K562 (cell line): ENCODE data around the gene LDB1. TPM values are rescaled to one million over a fixed set of nuclear protein-coding genes. Genes with fewer than 3 reads are reported as not detected.

Experiments used
- ARID4B ChIP-seq: sonication (generic); formaldehyde crosslinking; IDR thresholded peaks from 2 replicates; pipeline ENCODE4 v1.8.0; 2022; ENCODE audit warnings: mild to moderate bottlenecking, missing genetic modification reagents
- ETV6 ChIP-seq, 3 experiments: fragments of 150-350 bp in 1 of 3; sonication (generic) in 1 of 3; formaldehyde crosslinking in 1 of 3; IDR thresholded peaks; 2 replicates each; pipeline versions ENCODE4 v1.6.1 to v1.8.0; 2014 to 2022; ENCODE audit warnings: borderline replicate concordance in 2 of 3, low read depth in 2 of 3, antibody characterized with exemption in 1 of 3, low read length in 1 of 3, mild to moderate bottlenecking in 1 of 3, missing genetic modification reagents in 1 of 3
- EWSR1 ChIP-seq: fragments of 450-650 bp; IDR thresholded peaks from 2 replicates; pipeline ENCODE4 v1.6.1; 2018; ENCODE audit warnings: borderline replicate concordance, mild to moderate bottlenecking, low read depth, moderate library complexity; ENCODE audit not compliant: partially characterized antibody
- HMBOX1 ChIP-seq: sonication (generic); IDR thresholded peaks from 2 replicates; pipeline ENCODE4 v1.6.1; 2016
- HMG20B ChIP-seq: fragments of 250-450 bp; sonication (Bioruptor Pico); IDR thresholded peaks from 2 replicates; pipeline ENCODE4 v1.5.0; 2021; ENCODE audit warnings: mild to moderate bottlenecking
- NR2C1 ChIP-seq, 2 experiments: fragments of 450-650 bp; IDR thresholded peaks; 2 replicates each; pipeline ENCODE4 v1.6.1; 2017; ENCODE audit warnings: mild to moderate bottlenecking in 2 of 2, antibody characterized with exemption in 1 of 2, inconsistent platforms in 1 of 2, missing compliant biosample characterization in 1 of 2, missing genetic modification characterization in 1 of 2
- RERE ChIP-seq: sonication (generic); formaldehyde crosslinking; IDR thresholded peaks from 2 replicates; pipeline ENCODE4 v1.8.0; 2023; ENCODE audit warnings: missing genetic modification reagents, mild to moderate bottlenecking, borderline replicate concordance
- ZBTB33 ChIP-seq: sonication (generic); formaldehyde crosslinking; IDR thresholded peaks from 2 replicates; pipeline ENCODE4 v1.8.1; 2023; ENCODE audit warnings: mild to moderate bottlenecking, missing genetic modification reagents
- ZBTB5 ChIP-seq: fragments of 450-650 bp; IDR thresholded peaks from 2 replicates; pipeline ENCODE4 v1.6.1; 2017; ENCODE audit warnings: antibody characterized with exemption
- ZNF253 ChIP-seq: fragments of 250-450 bp; sonication (Bioruptor Pico); conservative IDR thresholded peaks from 2 replicates; pipeline ENCODE4 v1.6.1; 2021; ENCODE audit warnings: mild to moderate bottlenecking
- polyA plus RNA-seq, 8 experiments: library from polyadenylated mRNA; depleted of rRNA in 4 of 8; stranded (reverse) in 5 of 8; unstranded in 3 of 8; fragments of >200 nt; fragmentation: Nextera tagmentation in 2 of 8; fragmentation: Illumina TruSeq in 1 of 8; extraction: Ambion mirVana in 2 of 8; extraction: Trizol in 1 of 8; gene quantifications; 2 replicates each; pipeline versions ENCODE4 v1.2.1 to v1.2.3, GENCODE V29; 2011 to 2014; ENCODE audit warnings: inconsistent platforms in 1 of 8, missing spikeins in 1 of 8
- total RNA-seq, 7 experiments: library from RNA; depleted of rRNA in 6 of 7; stranded (reverse); fragments of >200 nt in 6 of 7; fragmentation: Illumina TruSeq in 2 of 7; extraction: Trizol in 2 of 7; gene quantifications; 2 replicates each; pipeline versions ENCODE4 v1.2.1 to v1.2.3, GENCODE V29; 2011 to 2021; ENCODE audit warnings: low replicate concordance in 1 of 7

The LDB1 gene
- total and polyA plus RNA-seq, 9 of the 15 experiments (the other 6 are each of a cell fraction or from before 2014, with no cell fraction given) = 1.9 to 137 (median 105) TPM

GRCh38 chr10:102163342-102163989 is 43.3 kb upstream of the LDB1 start (continued):
- TF ChIP-seq ZBTB5 = no peak
- TF ChIP-seq ZNF253 (CRISPR knock-in tag) = no peak
- no peak for TF ChIP-seq EWSR1
- no peak for TF ChIP-seq RERE
- TF ChIP-seq HMG20B = no peak
- no peak for TF ChIP-seq ETV6 (IDR thresholded peaks at IDR 0.05; ENCODE audit: borderline replicate concordance in 1 of 2, low read depth in 2 of 2, low read length in 1 of 2)
- TF ChIP-seq ETV6 (CRISPR knock-in tag; IDR thresholded peaks at IDR 0.05; ENCODE audit: borderline replicate concordance) = no peak
- TF ChIP-seq HMBOX1 = peak; percentile 69; the same call in 1 of the 2 replicates
- TF ChIP-seq ZBTB33 (CRISPR knock-in tag) = peak; percentile 61; the same call in 1 of the 2 replicates
- no peak for TF ChIP-seq NR2C1 (IDR thresholded peaks at IDR 0.05)
- TF ChIP-seq NR2C1 (tag; IDR thresholded peaks at IDR 0.05) = no peak
- no peak for TF ChIP-seq ARID4B
